ENCODE measurements around the gene KLHDC7A. TPM values are rescaled to one million over a fixed set of nuclear protein-coding genes. Genes with fewer than 3 reads are reported as not detected.

The KLHDC7A gene
- total RNA-seq, 2 experiments from 2014 or later = not detected

- Mint-ChIP-seq H3K9me3 (ENCODE audit: insufficient read depth) (no peaks in the 10 kb centered on the region), H3K36me3 (ENCODE audit: low read depth) (no peaks in the 10 kb centered on the region), H3K27ac (no peak overlapping the region), H3K27me3 (ENCODE audit: low read depth) (peaks cover 9% of the 10 kb centered on the region), H3K4me1 (ENCODE audit: low read depth) (no peaks in the 10 kb centered on the region), H3K4me3 (no peak overlapping the region)
- DNase-seq (no peak), ATAC-seq (no peak)
- ChIA-PET CTCF (no interaction called here), POLR2A (no interaction called here)
Observed at GRCh38 chr1:18526436-18527275, 45.9 kb downstream of the KLHDC7A start.

GRCh38 chr1:18527514-18527913 lies 46.8 kb downstream of the KLHDC7A start:
- DNase-seq (no peak), ATAC-seq (no peak)
- Mint-ChIP-seq H3K27me3 (ENCODE audit: low read depth) (peaks cover 9% of the 10 kb centered on the region), H3K36me3 (ENCODE audit: low read depth) (no peaks in the 10 kb centered on the region), H3K9me3 (ENCODE audit: insufficient read depth) (no peaks in the 10 kb centered on the region), H3K27ac (no peak overlapping the region), H3K4me3 (no peak overlapping the region), H3K4me1 (ENCODE audit: low read depth) (no peaks in the 10 kb centered on the region)
- ChIA-PET CTCF (no interaction called here), POLR2A (no interaction called here)

- H3K27ac Mint-ChIP-seq = no peak overlapping the region
- no peaks in the 10 kb centered on the region for H3K36me3 Mint-ChIP-seq (ENCODE audit: low read depth)
- no peaks in the 10 kb centered on the region for H3K9me3 Mint-ChIP-seq (ENCODE audit: insufficient read depth)
- CTCF ChIA-PET = no interaction called here
- DNase-seq (no peak), ATAC-seq (no peak)
- H3K27me3 Mint-ChIP-seq (ENCODE audit: low read depth) = peaks cover 9% of the 10 kb centered on the region
- POLR2A ChIA-PET = no interaction called here
- no peaks in the 10 kb centered on the region for H3K4me1 Mint-ChIP-seq (ENCODE audit: low read depth)
- H3K4me3 Mint-ChIP-seq = no peak overlapping the region
Observed at GRCh38 chr1:18527921-18528320, 47.2 kb downstream of the KLHDC7A start.

GRCh38 chr1:18528616-18529015 lies 47.9 kb downstream of the KLHDC7A start:
- Mint-ChIP-seq H3K9me3 (ENCODE audit: insufficient read depth) (no peaks in the 10 kb centered on the region), H3K4me1 (ENCODE audit: low read depth) (no peaks in the 10 kb centered on the region), H3K4me3 (no peak overlapping the region), H3K36me3 (ENCODE audit: low read depth) (no peaks in the 10 kb centered on the region), H3K27ac (no peak overlapping the region), H3K27me3 (ENCODE audit: low read depth) (peaks cover 7% of the 10 kb centered on the region)
- DNase-seq (no peak), ATAC-seq (no peak)
- ChIA-PET POLR2A (no interaction called here), CTCF (no interaction called here)

DNA sequence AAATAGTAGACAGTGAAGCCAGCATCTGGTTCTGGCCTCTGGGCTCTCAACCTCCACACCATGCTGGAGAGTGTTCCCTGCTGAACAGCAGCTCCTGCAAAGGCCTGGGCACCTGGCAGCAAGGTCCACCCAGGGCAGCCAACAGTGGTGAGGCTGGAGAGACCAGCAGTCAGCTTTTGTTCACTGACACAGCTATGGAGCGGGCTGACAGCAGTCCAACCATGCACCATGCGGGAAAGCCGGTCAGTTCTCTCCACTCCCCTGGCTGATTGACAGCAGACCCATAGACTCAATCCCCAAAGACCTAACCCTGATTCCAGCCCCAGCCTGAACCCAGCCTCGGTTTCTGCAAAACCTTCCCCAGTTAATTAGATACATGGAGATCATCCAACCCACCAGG lies 49.0 kb downstream of the KLHDC7A start:
- no peaks in the 10 kb centered on the region for H3K36me3 Mint-ChIP-seq (ENCODE audit: low read depth)
- no peak for ATAC-seq
- ChIA-PET CTCF (no interaction called here), POLR2A (no interaction called here)
- DNase-seq = no peak
- peaks cover 7% of the 10 kb centered on the region for H3K27me3 Mint-ChIP-seq (ENCODE audit: low read depth)
- H3K4me3 Mint-ChIP-seq = no peak overlapping the region
- H3K4me1 Mint-ChIP-seq (ENCODE audit: low read depth) = no peaks in the 10 kb centered on the region
- no peak overlapping the region for H3K27ac Mint-ChIP-seq
- H3K9me3 Mint-ChIP-seq (ENCODE audit: insufficient read depth) = no peaks in the 10 kb centered on the region

GRCh38 chr1:18530587-18531502 lies 50.1 kb downstream of the KLHDC7A start:
- CTCF ChIA-PET = no interaction called here
- Mint-ChIP-seq H3K36me3 (ENCODE audit: low read depth) (no peaks in the 10 kb centered on the region), H3K4me3 (no peak overlapping the region), H3K27ac (no peak overlapping the region), H3K9me3 (ENCODE audit: insufficient read depth) (no peaks in the 10 kb centered on the region), H3K27me3 (ENCODE audit: low read depth) (peaks cover 7% of the 10 kb centered on the region), H3K4me1 (ENCODE audit: low read depth) (no peaks in the 10 kb centered on the region)
- DNase-seq = no peak
- ATAC-seq = no peak
- POLR2A ChIA-PET = no interaction called here

DNA sequence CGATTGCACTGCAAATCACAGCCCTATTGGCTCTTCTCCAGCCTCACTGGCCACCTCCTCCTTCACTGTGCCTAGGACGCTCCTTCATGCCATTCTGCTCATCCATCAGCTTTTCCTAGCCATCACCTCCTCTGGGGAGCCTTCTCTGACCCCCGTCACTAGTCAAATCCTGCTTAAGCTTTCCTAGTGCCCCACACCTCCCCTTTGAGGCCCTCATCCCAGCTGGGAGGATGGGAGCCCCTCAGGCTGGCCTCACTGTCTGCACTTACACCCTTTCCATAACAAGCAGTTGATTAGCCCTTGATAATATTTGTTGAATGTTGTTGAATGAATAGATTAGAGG lies 50.7 kb downstream of the KLHDC7A start:
- no peak for DNase-seq
- no peak overlapping the region for H3K4me3 Mint-ChIP-seq
- CTCF ChIA-PET = no interaction called here
- H3K27me3 Mint-ChIP-seq (ENCODE audit: low read depth) = peaks cover 7% of the 10 kb centered on the region
- no peak for ATAC-seq
- no peak overlapping the region for H3K27ac Mint-ChIP-seq
- no peaks in the 10 kb centered on the region for H3K9me3 Mint-ChIP-seq (ENCODE audit: insufficient read depth)
- POLR2A ChIA-PET = no interaction called here
- no peaks in the 10 kb centered on the region for H3K4me1 Mint-ChIP-seq (ENCODE audit: low read depth)
- H3K36me3 Mint-ChIP-seq (ENCODE audit: low read depth) = no peaks in the 10 kb centered on the region

DNA sequence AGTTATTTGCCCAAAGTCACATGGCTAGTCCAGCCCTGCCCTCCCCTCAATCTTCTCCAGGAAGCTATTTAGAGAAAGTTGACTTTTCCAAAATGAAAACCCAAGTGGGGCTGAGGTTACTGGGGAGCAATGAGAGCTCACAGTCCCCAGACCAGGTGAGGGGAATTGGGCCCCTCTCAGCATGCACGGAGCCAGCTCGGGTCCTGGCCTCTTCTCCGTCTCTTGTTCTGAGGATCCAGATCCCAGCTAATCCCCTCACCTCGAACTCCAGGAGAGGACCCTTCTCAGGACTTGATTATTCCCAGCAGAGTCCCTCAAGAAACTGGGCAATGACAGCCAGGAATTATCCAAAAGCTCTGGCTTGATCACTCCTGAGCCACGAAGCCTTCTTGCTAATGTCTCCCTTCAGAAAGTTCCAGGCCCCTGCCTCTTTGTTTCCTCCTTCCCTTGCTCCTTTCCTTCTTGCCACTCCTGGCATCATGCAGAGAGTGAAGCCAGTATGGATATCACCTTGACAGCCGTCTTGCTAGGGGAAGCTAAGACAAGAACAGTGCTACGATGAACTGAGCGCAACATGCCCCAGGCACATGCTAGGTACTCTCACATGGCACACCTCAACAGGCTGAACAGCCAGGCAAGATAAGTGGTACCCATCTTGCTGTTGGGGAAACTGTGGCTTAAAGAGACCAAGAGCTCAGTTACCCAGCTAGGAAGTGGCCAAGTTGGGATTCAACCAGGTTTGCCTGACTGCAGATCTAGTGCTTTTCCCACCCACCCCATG lies 51.9 kb downstream of the KLHDC7A start:
- Mint-ChIP-seq H3K4me1 (ENCODE audit: low read depth) (no peaks in the 10 kb centered on the region), H3K27ac (no peak overlapping the region), H3K4me3 (no peak overlapping the region), H3K9me3 (ENCODE audit: insufficient read depth) (no peaks in the 10 kb centered on the region), H3K36me3 (ENCODE audit: low read depth) (no peaks in the 10 kb centered on the region), H3K27me3 (ENCODE audit: low read depth) (peaks cover 7% of the 10 kb centered on the region)
- ATAC-seq = no peak
- ChIA-PET CTCF (no interaction called here), POLR2A (no interaction called here)
- no peak for DNase-seq

GRCh38 chr1:18533259-18533658 lies 52.5 kb downstream of the KLHDC7A start:
- H3K36me3 Mint-ChIP-seq (ENCODE audit: low read depth) = no peaks in the 10 kb centered on the region
- ATAC-seq = no peak
- no peaks in the 10 kb centered on the region for H3K4me1 Mint-ChIP-seq (ENCODE audit: low read depth)
- POLR2A ChIA-PET = no interaction called here
- H3K4me3 Mint-ChIP-seq = no peak overlapping the region
- CTCF ChIA-PET = no interaction called here
- no peak overlapping the region for H3K27ac Mint-ChIP-seq
- H3K27me3 Mint-ChIP-seq (ENCODE audit: low read depth) = peaks cover 7% of the 10 kb centered on the region
- DNase-seq = no peak
- no peaks in the 10 kb centered on the region for H3K9me3 Mint-ChIP-seq (ENCODE audit: insufficient read depth)

DNA sequence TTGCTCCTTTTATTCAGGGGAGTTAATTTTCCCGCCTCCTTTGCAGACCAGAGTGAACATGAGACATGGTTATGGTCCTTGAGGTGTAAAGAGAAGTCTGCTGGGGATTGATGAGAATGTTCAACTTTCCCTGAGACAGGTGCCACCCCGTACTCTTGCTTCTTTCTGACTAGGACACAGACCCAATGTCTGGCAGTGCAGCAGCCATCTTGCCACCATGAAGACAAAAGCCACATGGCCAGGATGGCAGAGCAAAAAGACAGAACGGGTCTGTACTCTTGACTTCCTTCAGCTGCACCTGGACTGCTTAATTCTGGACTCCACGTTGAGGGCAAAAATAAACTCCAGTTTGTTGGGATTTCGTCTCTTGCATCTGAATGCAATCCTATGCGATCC lies 54.1 kb downstream of the KLHDC7A start:
- H3K27me3 Mint-ChIP-seq (ENCODE audit: low read depth) = peaks cover 7% of the 10 kb centered on the region
- ATAC-seq (no peak), DNase-seq (no peak)
- no peaks in the 10 kb centered on the region for H3K36me3 Mint-ChIP-seq (ENCODE audit: low read depth)
- no peak overlapping the region for H3K4me3 Mint-ChIP-seq
- H3K9me3 Mint-ChIP-seq (ENCODE audit: insufficient read depth) = no peaks in the 10 kb centered on the region
- no peak overlapping the region for H3K27ac Mint-ChIP-seq
- H3K4me1 Mint-ChIP-seq (ENCODE audit: low read depth) = no peaks in the 10 kb centered on the region
- ChIA-PET CTCF (interaction anchor here (1.5 kb wide), 1 partner anchor 47 kb away, joined by 4 read pairs; no protein-coding TSS in a partner anchor), POLR2A (no interaction called here)

All from activated CD8-positive, alpha-beta T cell treated with anti-CD3 and anti-CD28 coated beads, Interleukin-2, amount 10 ng/mL, durations not matched to agents 7 days and 5 days (primary cell).